PFSK-1 (cell line): Measurements from ENCODE around the gene MAPK14.

Experiments used
- FOXP2 ChIP-seq: optimal IDR thresholded peaks from 2 replicates; pipeline ENCODE3; 2011; ENCODE audit warnings: borderline replicate concordance, control low read depth, inconsistent platforms; ENCODE audit not compliant: insufficient read depth; ENCODE audit errors: extremely low read length, extremely low read depth
- POLR2AphosphoS5 ChIP-seq: IDR thresholded peaks from 2 replicates; pipeline ENCODE4 v1.6.1; 2012; ENCODE audit warnings: low read depth, mild to moderate bottlenecking, control low read depth, low read length, moderate library complexity
- SIN3A ChIP-seq: IDR thresholded peaks from 2 replicates; pipeline ENCODE4 v1.6.1; 2012; ENCODE audit warnings: mild to moderate bottlenecking, low read length, moderate library complexity, borderline replicate concordance; ENCODE audit not compliant: insufficient read depth
- TAF1 ChIP-seq: IDR thresholded peaks from 2 replicates; pipeline ENCODE4 v1.6.1; 2012; ENCODE audit warnings: low read length, control low read depth, borderline replicate concordance; ENCODE audit not compliant: insufficient read depth
- TF ChIP-seq, protein P1 (sequence below), 2 experiments: IDR thresholded peaks; 2 replicates each; pipeline versions ENCODE4 v1.6.1 to v1.8.0; 2011 to 2012; ENCODE audit warnings: low read depth in 2 of 2, low read length in 2 of 2, control low read depth in 1 of 2, inconsistent platforms in 1 of 2, mild to moderate bottlenecking in 1 of 2, moderate library complexity in 1 of 2; ENCODE audit not compliant: insufficient read depth in 1 of 2

Gene MAPK14

GRCh38 chr6:36089048-36089447 is 61.4 kb downstream of the MAPK14 start:
- TF ChIP-seq POLR2AphosphoS5 (no peak), SIN3A (no peak), TAF1 (no peak), FOXP2 (no peak)
- TF ChIP-seq, protein P1, sequence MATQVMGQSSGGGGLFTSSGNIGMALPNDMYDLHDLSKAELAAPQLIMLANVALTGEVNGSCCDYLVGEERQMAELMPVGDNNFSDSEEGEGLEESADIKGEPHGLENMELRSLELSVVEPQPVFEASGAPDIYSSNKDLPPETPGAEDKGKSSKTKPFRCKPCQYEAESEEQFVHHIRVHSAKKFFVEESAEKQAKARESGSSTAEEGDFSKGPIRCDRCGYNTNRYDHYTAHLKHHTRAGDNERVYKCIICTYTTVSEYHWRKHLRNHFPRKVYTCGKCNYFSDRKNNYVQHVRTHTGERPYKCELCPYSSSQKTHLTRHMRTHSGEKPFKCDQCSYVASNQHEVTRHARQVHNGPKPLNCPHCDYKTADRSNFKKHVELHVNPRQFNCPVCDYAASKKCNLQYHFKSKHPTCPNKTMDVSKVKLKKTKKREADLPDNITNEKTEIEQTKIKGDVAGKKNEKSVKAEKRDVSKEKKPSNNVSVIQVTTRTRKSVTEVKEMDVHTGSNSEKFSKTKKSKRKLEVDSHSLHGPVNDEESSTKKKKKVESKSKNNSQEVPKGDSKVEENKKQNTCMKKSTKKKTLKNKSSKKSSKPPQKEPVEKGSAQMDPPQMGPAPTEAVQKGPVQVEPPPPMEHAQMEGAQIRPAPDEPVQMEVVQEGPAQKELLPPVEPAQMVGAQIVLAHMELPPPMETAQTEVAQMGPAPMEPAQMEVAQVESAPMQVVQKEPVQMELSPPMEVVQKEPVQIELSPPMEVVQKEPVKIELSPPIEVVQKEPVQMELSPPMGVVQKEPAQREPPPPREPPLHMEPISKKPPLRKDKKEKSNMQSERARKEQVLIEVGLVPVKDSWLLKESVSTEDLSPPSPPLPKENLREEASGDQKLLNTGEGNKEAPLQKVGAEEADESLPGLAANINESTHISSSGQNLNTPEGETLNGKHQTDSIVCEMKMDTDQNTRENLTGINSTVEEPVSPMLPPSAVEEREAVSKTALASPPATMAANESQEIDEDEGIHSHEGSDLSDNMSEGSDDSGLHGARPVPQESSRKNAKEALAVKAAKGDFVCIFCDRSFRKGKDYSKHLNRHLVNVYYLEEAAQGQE (IDR thresholded peaks at IDR 0.05; ENCODE audit: insufficient read depth in 1 of 2, low read depth in 2 of 2, low read length in 2 of 2): no peak

DNA sequence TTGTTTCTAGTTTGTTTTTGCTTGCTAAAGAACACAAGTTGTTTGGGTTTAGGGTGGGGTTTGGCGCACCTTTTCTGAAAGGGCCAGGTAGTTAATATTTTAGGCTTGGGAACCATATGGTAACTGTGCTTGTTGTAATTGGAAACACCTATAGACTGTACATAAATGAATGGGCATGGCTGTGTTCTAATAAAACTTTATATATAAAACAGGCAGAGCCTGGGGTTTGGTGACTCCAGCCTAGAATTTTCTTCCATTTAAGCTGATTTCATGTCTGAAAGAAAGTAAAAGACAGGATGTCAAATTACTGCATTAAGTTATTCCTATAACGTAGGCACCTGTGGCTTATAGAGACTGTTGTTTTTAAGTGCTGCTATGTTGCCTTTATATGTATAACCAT is 66.6 kb downstream of the MAPK14 start:
- TF ChIP-seq SIN3A (no peak), FOXP2 (no peak), TAF1 (no peak), POLR2AphosphoS5 (no peak)
- TF ChIP-seq, protein P1 (IDR thresholded peaks at IDR 0.05; ENCODE audit: insufficient read depth in 1 of 2, low read depth in 2 of 2, low read length in 2 of 2): no peak

GRCh38 chr6:36094753-36095496 is 67.3 kb downstream of the MAPK14 start:
- no peak for TF ChIP-seq SIN3A
- no peak for TF ChIP-seq FOXP2
- TF ChIP-seq, protein P1 (IDR thresholded peaks at IDR 0.05; ENCODE audit: insufficient read depth in 1 of 2, low read depth in 2 of 2, low read length in 2 of 2): no peak
- no peak for TF ChIP-seq POLR2AphosphoS5
- no peak for TF ChIP-seq TAF1

DNA sequence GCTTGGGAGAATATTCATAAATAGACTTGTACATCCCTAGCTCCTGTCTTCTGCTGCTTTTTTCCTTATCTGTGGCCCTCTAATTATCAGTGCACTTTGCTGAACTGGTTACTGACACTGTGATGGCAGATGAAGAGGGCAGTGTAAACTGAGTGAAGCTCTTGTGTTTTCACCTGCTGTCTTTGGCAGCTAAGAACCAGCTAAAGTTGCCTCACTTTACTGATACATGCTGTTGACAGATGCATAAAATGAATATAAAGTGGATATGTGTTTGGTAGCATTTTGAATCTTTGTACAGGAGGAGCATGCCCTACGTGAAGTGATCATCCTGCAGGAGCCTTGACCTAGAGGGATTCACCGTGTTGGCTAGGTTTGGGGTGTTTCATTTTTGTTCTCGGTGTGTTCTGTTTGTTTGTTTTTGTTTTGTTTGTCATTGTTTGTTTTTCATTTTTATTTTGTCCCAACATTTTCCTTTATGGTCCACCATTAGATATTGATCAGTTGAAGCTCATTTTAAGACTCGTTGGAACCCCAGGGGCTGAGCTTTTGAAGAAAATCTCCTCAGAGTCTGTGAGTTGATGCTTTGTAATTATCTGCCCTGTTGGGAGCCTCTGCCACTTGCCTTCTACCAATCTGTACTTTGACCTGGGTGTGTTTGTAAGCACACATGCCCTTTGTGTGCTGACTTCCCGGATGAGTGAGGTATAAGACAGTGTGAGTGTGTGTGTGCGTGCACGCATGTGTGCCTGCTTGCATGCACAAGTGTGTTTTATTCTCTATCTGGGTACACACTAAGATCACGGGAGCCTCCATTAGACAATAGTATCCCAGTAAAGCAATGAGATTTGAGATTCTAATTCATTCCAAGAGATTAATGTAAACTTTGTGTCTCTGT is 68.1 kb downstream of the MAPK14 start:
- TF ChIP-seq, protein P1 (IDR thresholded peaks at IDR 0.05; ENCODE audit: insufficient read depth in 1 of 2, low read depth in 2 of 2, low read length in 2 of 2): no peak
- TF ChIP-seq FOXP2: no peak
- TF ChIP-seq TAF1: no peak
